Measurements from ENCODE around the gene CCN6. TPM values are rescaled to one million over a fixed set of nuclear protein-coding genes. Genes with fewer than 3 reads are reported as not detected.

Gene CCN6
- polyA plus RNA-seq: 0.74 and 1.5 TPM in 2 replicates

GRCh38 chr6:112054001-112054400 lies at the start of gene CCN6:
TSS of gene CCN6 (plus strand) at chr6:112054104. CDS start at chr6:112054358, 254 bp downstream.

GRCh38 chr6:112087136-112087911 lies 33.4 kb downstream of the CCN6 start, which contains the start of the genes FAM229B and TUBE1:
TSS of gene FAM229B (plus strand) at chr6:112087591. CDS start at chr6:112099284, 11,693 bp downstream.
TSS of gene TUBE1 (minus strand) at chr6:112087482. CDS start at chr6:112087434, 48 bp downstream.

Other genes with a start within 250 kb of the CCN6 start
- 61.4 and 95.2 TPM in 2 replicates for gene FYN, start 180.7 kb upstream of the CCN6 start, polyA plus RNA-seq
- gene TUBE1, start 33.4 kb downstream of the CCN6 start, polyA plus RNA-seq: 27.6 and 32.5 TPM in 2 replicates
- 167 and 187 TPM in 2 replicates for gene FAM229B, start 33.5 kb downstream of the CCN6 start, polyA plus RNA-seq
- 8.8 and 11.7 TPM in 2 replicates for gene LAMA4, start 200.5 kb downstream of the CCN6 start, polyA plus RNA-seq

All from Purkinje cell (primary cell).